Measurements from ENCODE around the gene TBC1D4.

The TBC1D4 gene

GRCh38 chr13:75321084-75321483 lies 160.9 kb downstream of the TBC1D4 start:
- no peaks in the 10 kb centered on the region for H3F3A ChIP-seq (ENCODE audit: low read depth)

DNA sequence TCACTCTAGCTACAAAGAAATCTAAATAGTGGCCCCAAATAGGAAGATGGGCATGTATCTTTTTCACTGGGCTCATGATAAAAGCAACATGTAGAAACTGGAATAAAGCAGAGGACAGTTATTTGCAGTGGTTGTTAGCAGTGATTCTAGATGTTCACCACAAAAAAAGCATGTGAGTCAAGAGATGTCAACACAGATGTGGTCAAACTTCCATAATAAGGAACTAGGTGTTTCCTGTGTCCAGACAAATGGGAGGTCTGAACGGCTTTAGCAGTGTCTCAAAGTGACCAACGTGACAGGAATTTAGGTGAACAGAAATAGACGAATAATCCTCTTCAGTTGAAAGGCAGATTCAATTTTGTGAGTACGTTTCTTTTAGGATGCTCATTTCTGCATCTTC lies 162.7 kb downstream of the TBC1D4 start:
- Histone ChIP-seq H2AFZ (ENCODE audit: low read length) (no peak overlapping the region), H3K4me1 (ENCODE audit: insufficient read depth, low read length, poor library complexity, severe bottlenecking) (peaks cover 19% of the 10 kb centered on the region), H3K9me2 (replicated peaks; ENCODE audit: low read depth, low read length) (no peaks in the 10 kb centered on the region), H3F3A (ENCODE audit: low read depth) (no peaks in the 10 kb centered on the region), H4K20me1 (ENCODE audit: insufficient read depth, low read length, poor library complexity, severe bottlenecking) (no peaks in the 10 kb centered on the region), H3K36me3 (ENCODE audit: insufficient read depth, low read length) (no peaks in the 10 kb centered on the region), H3K4me3 (ENCODE audit: low read length, poor library complexity, severe bottlenecking) (no peak overlapping the region), H3K4me2 (ENCODE audit: low read depth, low read length, poor library complexity, severe bottlenecking) (no peak overlapping the region), H3K79me2 (ENCODE audit: insufficient read depth, low read length) (no peaks in the 10 kb centered on the region), H3K27me3 (ENCODE audit: insufficient read depth, low read length, poor library complexity, severe bottlenecking) (no peaks in the 10 kb centered on the region), H3K9ac (ENCODE audit: low read depth, low read length, poor library complexity, severe bottlenecking) (no peak overlapping the region), H3K9me3 (ENCODE audit: insufficient read depth, low read depth, low read length) (no peaks in the 10 kb centered on the region)
- TF ChIP-seq EZH2phosphoT487 (IDR thresholded peaks at IDR 0.05; ENCODE audit: borderline replicate concordance), result no peak
- TF ChIP-seq, protein P1, sequence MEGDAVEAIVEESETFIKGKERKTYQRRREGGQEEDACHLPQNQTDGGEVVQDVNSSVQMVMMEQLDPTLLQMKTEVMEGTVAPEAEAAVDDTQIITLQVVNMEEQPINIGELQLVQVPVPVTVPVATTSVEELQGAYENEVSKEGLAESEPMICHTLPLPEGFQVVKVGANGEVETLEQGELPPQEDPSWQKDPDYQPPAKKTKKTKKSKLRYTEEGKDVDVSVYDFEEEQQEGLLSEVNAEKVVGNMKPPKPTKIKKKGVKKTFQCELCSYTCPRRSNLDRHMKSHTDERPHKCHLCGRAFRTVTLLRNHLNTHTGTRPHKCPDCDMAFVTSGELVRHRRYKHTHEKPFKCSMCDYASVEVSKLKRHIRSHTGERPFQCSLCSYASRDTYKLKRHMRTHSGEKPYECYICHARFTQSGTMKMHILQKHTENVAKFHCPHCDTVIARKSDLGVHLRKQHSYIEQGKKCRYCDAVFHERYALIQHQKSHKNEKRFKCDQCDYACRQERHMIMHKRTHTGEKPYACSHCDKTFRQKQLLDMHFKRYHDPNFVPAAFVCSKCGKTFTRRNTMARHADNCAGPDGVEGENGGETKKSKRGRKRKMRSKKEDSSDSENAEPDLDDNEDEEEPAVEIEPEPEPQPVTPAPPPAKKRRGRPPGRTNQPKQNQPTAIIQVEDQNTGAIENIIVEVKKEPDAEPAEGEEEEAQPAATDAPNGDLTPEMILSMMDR (conservative IDR thresholded peaks at IDR 0.05; ENCODE audit: low read length), result no peak

More at GRCh38 chr13:75321084-75321483, 160.9 kb downstream of the TBC1D4 start:
- H3K36me3 ChIP-seq (ENCODE audit: insufficient read depth, low read length), result no peaks in the 10 kb centered on the region
- no peaks in the 10 kb centered on the region for H4K20me1 ChIP-seq (ENCODE audit: insufficient read depth, low read length, poor library complexity, severe bottlenecking)
- H2AFZ ChIP-seq (ENCODE audit: low read length), result no peak overlapping the region
- TF ChIP-seq, protein P1 (conservative IDR thresholded peaks at IDR 0.05; ENCODE audit: low read length), result no peak
- no peak for TF ChIP-seq EZH2phosphoT487 (IDR thresholded peaks at IDR 0.05; ENCODE audit: borderline replicate concordance)
- no peaks in the 10 kb centered on the region for H3K27me3 ChIP-seq (ENCODE audit: insufficient read depth, low read length, poor library complexity, severe bottlenecking)
- H3K4me2 ChIP-seq (ENCODE audit: low read depth, low read length, poor library complexity, severe bottlenecking), result no peak overlapping the region
- H3K4me3 ChIP-seq (ENCODE audit: low read length, poor library complexity, severe bottlenecking), result no peak overlapping the region
- H3K9me2 ChIP-seq (replicated peaks; ENCODE audit: low read depth, low read length), result no peaks in the 10 kb centered on the region
- H3K9me3 ChIP-seq (ENCODE audit: insufficient read depth, low read depth, low read length), result no peaks in the 10 kb centered on the region
- peaks cover 36% of the 10 kb centered on the region for H3K4me1 ChIP-seq (ENCODE audit: insufficient read depth, low read length, poor library complexity, severe bottlenecking)
- no peaks in the 10 kb centered on the region; the same call in 1 of the 2 replicates for H3K79me2 ChIP-seq (ENCODE audit: insufficient read depth, low read length)
- no peak overlapping the region for H3K9ac ChIP-seq (ENCODE audit: low read depth, low read length, poor library complexity, severe bottlenecking)

- H3K4me1 ChIP-seq (ENCODE audit: insufficient read depth, low read length, poor library complexity, severe bottlenecking), result peaks cover 18% of the 10 kb centered on the region
- H3K79me2 ChIP-seq (ENCODE audit: insufficient read depth, low read length), result no peaks in the 10 kb centered on the region
- no peak for TF ChIP-seq EZH2phosphoT487 (IDR thresholded peaks at IDR 0.05; ENCODE audit: borderline replicate concordance)
- TF ChIP-seq, protein P1 (conservative IDR thresholded peaks at IDR 0.05; ENCODE audit: low read length), result no peak
- H3K4me2 ChIP-seq (ENCODE audit: low read depth, low read length, poor library complexity, severe bottlenecking), result no peak overlapping the region
- no peaks in the 10 kb centered on the region for H4K20me1 ChIP-seq (ENCODE audit: insufficient read depth, low read length, poor library complexity, severe bottlenecking)
- no peak overlapping the region for H2AFZ ChIP-seq (ENCODE audit: low read length)
- no peak overlapping the region for H3K9ac ChIP-seq (ENCODE audit: low read depth, low read length, poor library complexity, severe bottlenecking)
- H3K36me3 ChIP-seq (ENCODE audit: insufficient read depth, low read length), result no peaks in the 10 kb centered on the region
- no peaks in the 10 kb centered on the region for H3K27me3 ChIP-seq (ENCODE audit: insufficient read depth, low read length, poor library complexity, severe bottlenecking)
- H3K9me2 ChIP-seq (replicated peaks; ENCODE audit: low read depth, low read length), result no peaks in the 10 kb centered on the region
- H3F3A ChIP-seq (ENCODE audit: low read depth), result no peaks in the 10 kb centered on the region
- no peaks in the 10 kb centered on the region for H3K9me3 ChIP-seq (ENCODE audit: insufficient read depth, low read depth, low read length)
- no peak overlapping the region for H3K4me3 ChIP-seq (ENCODE audit: low read length, poor library complexity, severe bottlenecking)
Measured at GRCh38 chr13:75318138-75318833, 163.7 kb downstream of the TBC1D4 start.
